NCI-H1694 (cell line): ENCODE results near the gene DSCAML1.

ENCODE experiments used
- DNase-seq: peaks from one replicate; lab custom pipeline; 2025; lab: John Stamatoyannopoulos, UW

The DSCAML1 gene

GRCh38 chr11:117722082-117722481 is 74.9 kb downstream of the DSCAML1 start:
- DNase-seq: no peak

GRCh38 chr11:117720061-117720511 is 76.9 kb downstream of the DSCAML1 start:
- no peak for DNase-seq

GRCh38 chr11:117719480-117719879 is 77.5 kb downstream of the DSCAML1 start:
- no peak for DNase-seq

GRCh38 chr11:117717485-117718314 is 79.3 kb downstream of the DSCAML1 start:
- no peak for DNase-seq

- no peak for DNase-seq
Observed at GRCh38 chr11:117716521-117717440, 80.2 kb downstream of the DSCAML1 start.

- no peak for DNase-seq
Observed at GRCh38 chr11:117715801-117716200, 81.2 kb downstream of the DSCAML1 start.

GRCh38 chr11:117713538-117713991 is 83.5 kb downstream of the DSCAML1 start:
- no peak for DNase-seq

GRCh38 chr11:117712530-117712929 is 84.5 kb downstream of the DSCAML1 start:
- no peak for DNase-seq

GRCh38 chr11:117711331-117711730 is 85.7 kb downstream of the DSCAML1 start:
- no peak for DNase-seq

GRCh38 chr11:117710211-117710610 is 86.8 kb downstream of the DSCAML1 start:
- no peak for DNase-seq

- DNase-seq: no peak
Observed at GRCh38 chr11:117706322-117706814, 90.6 kb downstream of the DSCAML1 start.

- DNase-seq: no peak
Observed at GRCh38 chr11:117705866-117706265, 91.2 kb downstream of the DSCAML1 start.

GRCh38 chr11:117704395-117705100 is 92.5 kb downstream of the DSCAML1 start:
- DNase-seq: no peak

- no peak for DNase-seq
Observed at GRCh38 chr11:117702946-117703598, 93.9 kb downstream of the DSCAML1 start.

- no peak for DNase-seq
Observed at GRCh38 chr11:117701781-117702180, 95.2 kb downstream of the DSCAML1 start.

GRCh38 chr11:117700551-117700950 is 96.5 kb downstream of the DSCAML1 start:
- no peak for DNase-seq

GRCh38 chr11:117697319-117697718 is 99.7 kb downstream of the DSCAML1 start:
- DNase-seq: no peak

GRCh38 chr11:117696540-117696939 is 100.5 kb downstream of the DSCAML1 start:
- DNase-seq: no peak

GRCh38 chr11:117693344-117693743 is 103.7 kb downstream of the DSCAML1 start:
- DNase-seq: no peak

- no peak for DNase-seq
Observed at GRCh38 chr11:117691516-117691915, 105.5 kb downstream of the DSCAML1 start.

- DNase-seq: no peak
Observed at GRCh38 chr11:117691218-117691514, 105.8 kb downstream of the DSCAML1 start.
